Ishikawa (cell line): ENCODE measurements around the gene FZR1.

Experiments used
- CEBPB ChIP-seq: IDR thresholded peaks from 2 replicates; pipeline ENCODE4 v1.6.1; 2012
- CREB1 ChIP-seq: IDR thresholded peaks from 2 replicates; pipeline ENCODE4 v1.6.1; 2012; ENCODE audit warnings: low read depth
- EGR1 ChIP-seq: IDR thresholded peaks from 2 replicates; pipeline ENCODE4 v1.6.1; 2012
- EP300 ChIP-seq: IDR thresholded peaks from 2 replicates; pipeline ENCODE4 v1.6.1; 2012; ENCODE audit warnings: borderline replicate concordance
- FOXM1 ChIP-seq: IDR thresholded peaks from 2 replicates; pipeline ENCODE4 v1.6.1; 2012; ENCODE audit warnings: low read depth, borderline replicate concordance
- MAX ChIP-seq: IDR thresholded peaks from 2 replicates; pipeline ENCODE4 v1.6.1; 2012
- NFIC ChIP-seq: IDR thresholded peaks from 2 replicates; pipeline ENCODE4 v1.6.1; 2012
- RAD21 ChIP-seq: IDR thresholded peaks from 2 replicates; pipeline ENCODE4 v1.6.1; 2012; ENCODE audit warnings: low read depth
- TAF1 ChIP-seq: IDR thresholded peaks from 2 replicates; pipeline ENCODE4 v1.6.1; 2012; ENCODE audit warnings: low read depth, mild to moderate bottlenecking
- TCF12 ChIP-seq: IDR thresholded peaks from 2 replicates; pipeline ENCODE4 v1.6.1; 2012; ENCODE audit warnings: low read depth
- TEAD4 ChIP-seq: IDR thresholded peaks from 2 replicates; pipeline ENCODE4 v1.6.1; 2012
- YY1 ChIP-seq: IDR thresholded peaks from 2 replicates; pipeline ENCODE4 v1.6.1; 2012; ENCODE audit warnings: low read depth
- ZBTB7A ChIP-seq: IDR thresholded peaks from 2 replicates; pipeline ENCODE4 v1.6.1; 2012; ENCODE audit warnings: low read depth
- TF ChIP-seq, protein P1 (sequence below): IDR thresholded peaks from 2 replicates; pipeline ENCODE4 v1.6.1; 2012; ENCODE audit warnings: low read depth, mild to moderate bottlenecking
- TF ChIP-seq, protein P2 (sequence below): IDR thresholded peaks from 2 replicates; pipeline ENCODE4 v1.6.1; 2012

Gene FZR1

DNA sequence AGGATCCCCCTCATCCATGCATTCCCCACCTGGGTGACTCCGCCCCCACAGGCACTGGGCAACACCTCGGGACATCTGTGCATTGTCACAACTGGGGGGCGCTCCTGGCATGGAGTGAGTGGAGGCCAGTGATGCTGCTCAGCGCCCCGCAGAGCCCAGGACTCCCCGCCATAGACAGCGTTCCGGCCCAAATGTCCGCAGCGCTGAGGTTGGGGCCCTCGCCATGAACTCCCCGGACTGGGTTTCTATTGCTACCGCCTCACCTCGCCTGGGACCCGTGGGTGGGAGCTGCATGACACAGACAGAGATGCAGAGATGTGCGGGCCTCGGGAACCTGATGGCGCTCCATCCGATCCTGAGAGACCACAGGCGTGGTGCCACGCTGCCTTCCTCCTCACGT, 4.6 kb downstream of the FZR1 start:
- TF ChIP-seq TEAD4, result no peak
- TF ChIP-seq RAD21, result no peak
- TF ChIP-seq CEBPB, result no peak
- TF ChIP-seq YY1, result no peak
- no peak for TF ChIP-seq ZBTB7A
- no peak for TF ChIP-seq FOXM1
- TF ChIP-seq EGR1, result no peak

DNA sequence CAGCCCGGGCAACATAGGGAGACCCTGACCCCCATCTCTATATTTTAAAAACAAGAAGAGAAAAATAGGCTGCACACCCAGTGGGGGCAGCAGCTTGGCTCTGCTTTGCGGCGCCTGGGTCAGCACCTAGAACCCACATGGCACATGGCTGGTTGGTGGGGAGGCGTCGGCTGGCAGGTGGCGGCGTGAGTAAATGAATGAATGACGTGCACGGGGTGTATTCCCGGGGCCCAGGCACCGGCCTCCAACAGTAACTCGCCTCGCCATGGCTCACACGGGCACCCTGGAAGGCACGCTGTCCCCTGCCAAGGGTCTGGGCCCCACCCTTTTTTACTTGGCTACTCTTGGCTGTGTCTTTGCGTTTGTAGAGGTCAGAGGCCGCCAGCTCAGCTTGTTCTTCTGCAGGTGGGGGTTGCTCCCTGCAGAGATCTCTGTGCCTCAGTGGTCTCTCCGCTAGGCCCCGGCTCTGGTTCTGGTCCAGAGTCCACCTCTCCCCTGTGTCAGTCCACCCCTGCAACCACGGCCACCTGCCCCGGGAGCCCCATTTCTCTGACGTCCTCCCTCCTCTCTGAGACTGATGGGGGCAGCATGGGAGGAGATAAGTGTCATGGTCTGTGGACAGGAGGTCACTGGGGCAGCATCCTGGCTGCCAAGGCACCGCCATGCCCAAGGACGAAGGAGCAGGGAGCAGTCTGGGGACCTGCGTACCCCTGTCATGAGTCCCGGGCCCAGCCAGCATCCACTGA, 5.6 kb downstream of the FZR1 start:
- TF ChIP-seq CREB1, result no peak
- no peak for TF ChIP-seq TCF12
- no peak for TF ChIP-seq EP300
- TF ChIP-seq YY1, result no peak
- no peak for TF ChIP-seq EGR1
- TF ChIP-seq MAX, result no peak
- no peak for TF ChIP-seq TEAD4
- no peak for TF ChIP-seq NFIC
- TF ChIP-seq, protein P1, sequence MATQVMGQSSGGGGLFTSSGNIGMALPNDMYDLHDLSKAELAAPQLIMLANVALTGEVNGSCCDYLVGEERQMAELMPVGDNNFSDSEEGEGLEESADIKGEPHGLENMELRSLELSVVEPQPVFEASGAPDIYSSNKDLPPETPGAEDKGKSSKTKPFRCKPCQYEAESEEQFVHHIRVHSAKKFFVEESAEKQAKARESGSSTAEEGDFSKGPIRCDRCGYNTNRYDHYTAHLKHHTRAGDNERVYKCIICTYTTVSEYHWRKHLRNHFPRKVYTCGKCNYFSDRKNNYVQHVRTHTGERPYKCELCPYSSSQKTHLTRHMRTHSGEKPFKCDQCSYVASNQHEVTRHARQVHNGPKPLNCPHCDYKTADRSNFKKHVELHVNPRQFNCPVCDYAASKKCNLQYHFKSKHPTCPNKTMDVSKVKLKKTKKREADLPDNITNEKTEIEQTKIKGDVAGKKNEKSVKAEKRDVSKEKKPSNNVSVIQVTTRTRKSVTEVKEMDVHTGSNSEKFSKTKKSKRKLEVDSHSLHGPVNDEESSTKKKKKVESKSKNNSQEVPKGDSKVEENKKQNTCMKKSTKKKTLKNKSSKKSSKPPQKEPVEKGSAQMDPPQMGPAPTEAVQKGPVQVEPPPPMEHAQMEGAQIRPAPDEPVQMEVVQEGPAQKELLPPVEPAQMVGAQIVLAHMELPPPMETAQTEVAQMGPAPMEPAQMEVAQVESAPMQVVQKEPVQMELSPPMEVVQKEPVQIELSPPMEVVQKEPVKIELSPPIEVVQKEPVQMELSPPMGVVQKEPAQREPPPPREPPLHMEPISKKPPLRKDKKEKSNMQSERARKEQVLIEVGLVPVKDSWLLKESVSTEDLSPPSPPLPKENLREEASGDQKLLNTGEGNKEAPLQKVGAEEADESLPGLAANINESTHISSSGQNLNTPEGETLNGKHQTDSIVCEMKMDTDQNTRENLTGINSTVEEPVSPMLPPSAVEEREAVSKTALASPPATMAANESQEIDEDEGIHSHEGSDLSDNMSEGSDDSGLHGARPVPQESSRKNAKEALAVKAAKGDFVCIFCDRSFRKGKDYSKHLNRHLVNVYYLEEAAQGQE, result no peak
- TF ChIP-seq TAF1, result no peak
- TF ChIP-seq CEBPB, result no peak
- TF ChIP-seq RAD21, result no peak
- TF ChIP-seq FOXM1, result no peak

DNA sequence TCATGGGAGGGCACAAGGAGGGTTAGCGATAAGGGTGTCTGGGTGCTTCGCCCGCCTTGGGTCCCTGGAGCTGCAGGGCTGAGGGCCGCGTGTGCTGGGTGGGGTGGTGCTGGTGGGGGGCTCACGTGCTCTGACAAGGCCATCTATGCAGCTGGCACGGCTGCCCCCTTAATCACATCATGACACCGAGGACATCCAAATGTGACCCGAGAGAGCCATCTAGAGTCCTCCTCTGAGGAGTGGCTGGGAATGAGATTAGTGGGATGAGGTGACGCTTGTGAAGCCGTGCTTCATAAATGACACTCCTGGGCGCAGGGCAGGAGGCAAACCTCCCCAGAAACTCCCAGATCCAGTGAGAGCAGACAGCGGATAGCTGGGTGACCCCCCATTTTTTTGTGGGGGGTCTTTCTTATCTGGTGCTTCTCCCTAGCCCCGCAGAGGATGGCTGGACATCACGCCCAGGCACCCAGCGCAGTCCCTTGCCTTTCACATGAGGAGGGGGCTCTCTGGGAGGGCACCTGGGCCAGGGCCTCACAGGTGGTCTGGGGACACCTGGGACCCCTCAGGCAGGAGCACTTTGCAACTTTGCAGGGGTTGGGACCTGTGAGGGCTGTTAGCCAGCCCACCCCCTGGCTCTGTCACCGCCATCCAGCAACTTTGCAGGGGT, 6.6 kb downstream of the FZR1 start:
- TF ChIP-seq, protein P1, result no peak

DNA sequence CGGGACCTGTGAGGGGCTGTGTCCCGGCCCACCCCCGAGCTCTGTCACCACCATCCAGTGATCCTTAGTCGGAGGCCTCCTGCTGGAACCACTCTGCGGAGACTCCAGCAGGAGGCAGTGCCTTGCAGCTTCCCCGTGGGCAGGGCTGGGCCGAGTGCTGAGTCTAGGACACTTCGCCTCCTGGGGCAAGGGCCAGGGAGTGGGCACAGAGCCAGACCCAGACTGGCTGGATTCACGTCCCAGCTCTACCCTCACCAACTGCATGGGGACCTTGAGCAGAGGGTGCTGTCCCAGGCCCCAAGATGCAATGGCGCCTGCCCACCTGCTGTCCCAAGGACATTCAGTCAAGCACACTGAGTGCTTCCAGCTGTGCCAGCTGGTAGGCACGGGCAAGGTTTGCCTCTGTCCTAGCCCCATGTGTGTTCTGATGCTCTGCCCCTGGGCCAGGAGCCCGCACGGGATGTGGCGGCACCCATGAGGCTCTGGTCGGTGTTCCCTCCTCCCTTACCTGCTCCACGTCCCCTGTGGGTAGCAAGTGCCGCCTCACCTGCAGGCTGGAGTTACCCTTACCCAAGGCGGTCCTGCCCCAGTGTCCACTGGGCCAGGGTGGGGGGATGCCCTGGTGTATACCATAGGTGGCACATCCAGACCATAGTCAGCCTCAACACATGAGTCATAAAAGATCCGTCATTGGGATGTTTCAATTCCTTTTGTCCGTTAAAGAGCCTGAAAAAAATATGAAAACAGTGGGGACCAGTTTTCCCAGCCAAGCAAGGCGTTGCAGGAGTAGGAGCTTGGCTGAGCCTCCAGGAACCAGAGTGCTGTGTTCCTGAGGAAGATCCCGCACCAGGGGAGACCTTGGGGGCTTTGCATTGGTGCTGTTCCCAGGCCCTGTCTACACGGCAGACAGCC, 7.4 kb downstream of the FZR1 start:
- TF ChIP-seq FOXM1 (no peak), CREB1 (no peak)

GRCh38 chr19:3514930-3515329, 8.8 kb downstream of the FZR1 start:
- TF ChIP-seq MAX (no peak), FOXM1 (no peak), TCF12 (no peak), RAD21 (no peak), EGR1 (no peak), CEBPB (no peak), CREB1 (no peak), NFIC (no peak), TEAD4 (no peak), EP300 (no peak), YY1 (no peak), ZBTB7A (no peak), TAF1 (no peak)
- TF ChIP-seq, protein P2, sequence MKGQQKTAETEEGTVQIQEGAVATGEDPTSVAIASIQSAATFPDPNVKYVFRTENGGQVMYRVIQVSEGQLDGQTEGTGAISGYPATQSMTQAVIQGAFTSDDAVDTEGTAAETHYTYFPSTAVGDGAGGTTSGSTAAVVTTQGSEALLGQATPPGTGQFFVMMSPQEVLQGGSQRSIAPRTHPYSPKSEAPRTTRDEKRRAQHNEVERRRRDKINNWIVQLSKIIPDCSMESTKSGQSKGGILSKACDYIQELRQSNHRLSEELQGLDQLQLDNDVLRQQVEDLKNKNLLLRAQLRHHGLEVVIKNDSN, result no peak
- TF ChIP-seq, protein P1, result no peak
